Kidney (tissue), 14 donors: ENCODE measurements around the gene ANKRD11. TPM values are rescaled to one million over a fixed set of nuclear protein-coding genes. Genes with fewer than 3 reads are reported as not detected.

Experiments used
- DNase-seq, 5 donors: peaks; one replicate each; pipeline ENCODE4 v3.0.0-alpha.2; 2013 to 2020
- FAIRE-seq: peaks from 2 replicates; lab custom pipeline; 2012; peaks lifted over from hg19 to GRCh38; lab: Jason Lieb, UNC
- H3K27ac ChIP-seq, 2 donors: one replicate each; pipeline ENCODE4 v1.7.0; 2013; ENCODE audit warnings: low read depth in 2 of 2, low read length in 2 of 2, inconsistent platforms in 1 of 2
- H3K27me3 ChIP-seq: one replicate; pipeline ENCODE4 v1.7.1; 2013; ENCODE audit warnings: low read length, inconsistent platforms; ENCODE audit not compliant: control insufficient read depth, insufficient read depth
- H3K36me3 ChIP-seq, 3 donors: one replicate each; pipeline versions ENCODE4 v1.7.0 to v1.7.1; 2013; ENCODE audit warnings: low read length in 3 of 3, control low read depth in 1 of 3, inconsistent platforms in 1 of 3; ENCODE audit not compliant: insufficient read depth in 3 of 3, control insufficient read depth in 2 of 3
- H3K4me1 ChIP-seq, 3 donors: one replicate each; pipeline versions ENCODE4 v1.7.0 to v1.7.1; 2013; ENCODE audit warnings: low read length in 3 of 3, inconsistent platforms in 1 of 3, low read depth in 1 of 3; ENCODE audit not compliant: control insufficient read depth in 2 of 3, insufficient read depth in 2 of 3
- H3K4me3 ChIP-seq, 3 donors: one replicate each; pipeline versions ENCODE4 v1.7.0 to v1.8.1; 2013; ENCODE audit warnings: low read length in 3 of 3, control low read depth in 1 of 3, inconsistent platforms in 1 of 3
- H3K9ac ChIP-seq, 3 donors: one replicate each; pipeline versions ENCODE4 v1.7.0 to v1.7.1; 2013; ENCODE audit warnings: low read length in 3 of 3, control low read depth in 1 of 3, inconsistent platforms in 1 of 3
- H3K9me3 ChIP-seq, 3 donors: one replicate each; pipeline versions ENCODE4 v1.7.0 to v1.7.1; 2013; ENCODE audit warnings: low read length in 3 of 3, control low read depth in 1 of 3, inconsistent platforms in 1 of 3; ENCODE audit not compliant: control insufficient read depth in 2 of 3, insufficient read depth in 1 of 3
- CTCF ChIP-seq: IDR thresholded peaks from 3 replicates; pipeline ENCODE4 v1.5.1; 2012; ENCODE audit warnings: mild to moderate bottlenecking, moderate library complexity, borderline replicate concordance; ENCODE audit not compliant: insufficient read depth; ENCODE audit errors: extremely low read depth
- intact Hi-C: fragments of 100-400 bp; cut with DNase I; formaldehyde crosslinking; loops from one replicate; pipeline ENCODE4 v1.11.1; 2022
- polyA plus RNA-seq: library from polyadenylated mRNA; stranded (reverse); fragments of 350-450 nt; fragmentation: Illumina TruSeq; extraction: RNeasy Lipid Tissue Mini Kit (QIAGEN cat#74804); gene quantifications from one replicate; pipeline ENCODE4 v1.2.3, GENCODE V29; 2014; ENCODE audit warnings: low read depth, low replicate concordance; ENCODE audit not compliant: insufficient read depth
- total RNA-seq: library from RNA; stranded (reverse); fragmentation: NEBNext Ultra II Directional; extraction: Animal tissue kit (Norgen Biotek cat#: 25700); gene quantifications from one replicate; pipeline ENCODE4 v1.2.1, GENCODE V29; 2021
- donor health status: control.
- donor health status: control.
- donor health status: control.
- donor health status: control.
- donor health status: control.
- donor health status: DM: yes; HTN: yes; CAD: no.
- donor health status: Normal renal cell carcinoma (clear cell type).

ANKRD11 gene
- total and polyA plus RNA-seq, 2 donors from 2014 or later = 36.2 to 154 TPM

GRCh38 chr16:89365996-89366395 is 124.4 kb downstream of the ANKRD11 start:
- intact Hi-C loops = no loop called here
- H3K9me3 ChIP-seq = no peaks in the 10 kb centered on the region
- H3K36me3 ChIP-seq = no peaks in the 10 kb centered on the region
- DNase-seq (no peak), FAIRE-seq (no peak)
- no peak overlapping the region for H3K9ac ChIP-seq
- H3K27ac ChIP-seq = no peak overlapping the region
- no peaks in the 10 kb centered on the region for H3K27me3 ChIP-seq
- TF ChIP-seq CTCF = no peak
- peaks cover 2 to 38% (median 10%) of the 10 kb centered on the region in 3 donors for H3K4me1 ChIP-seq
- H3K4me3 ChIP-seq = no peak overlapping the region

GRCh38 chr16:89365044-89365467 is 125.3 kb downstream of the ANKRD11 start:
- FAIRE-seq = no peak
- H3K4me1 ChIP-seq = peaks cover 2 to 41% (median 10%) of the 10 kb centered on the region in 3 donors
- no peak for TF ChIP-seq CTCF
- no peak overlapping the region for H3K27ac ChIP-seq
- DNase-seq = no peak
- intact Hi-C loops = no loop called here
- no peaks in the 10 kb centered on the region for H3K36me3 ChIP-seq
- no peak overlapping the region for H3K9ac ChIP-seq
- no peaks in the 10 kb centered on the region for H3K9me3 ChIP-seq
- no peak overlapping the region for H3K4me3 ChIP-seq
- no peaks in the 10 kb centered on the region for H3K27me3 ChIP-seq

- intact Hi-C loops = no loop called here
- Histone ChIP-seq H3K4me3 (no peak overlapping the region), H3K9me3 (no peaks in the 10 kb centered on the region), H3K9ac (no peak overlapping the region), H3K27me3 (no peaks in the 10 kb centered on the region), H3K27ac (no peak overlapping the region), H3K36me3 (no peaks in the 10 kb centered on the region), H3K4me1 (peaks cover 2 to 40% (median 12%) of the 10 kb centered on the region in 3 donors)
- TF ChIP-seq CTCF = no peak
- DNase-seq (peak in 1 of 5 donors; percentile 22), FAIRE-seq (no peak)
Observed at GRCh38 chr16:89364606-89365005, 125.8 kb downstream of the ANKRD11 start.
